Suprapubic skin (tissue), 4 donors: ENCODE data around the gene HTR3B. TPM values are rescaled to one million over a fixed set of nuclear protein-coding genes. Genes with fewer than 3 reads are reported as not detected.
A peak's percentile ranks its signal among the peaks of the same experiment; 100 is the strongest.

Experiments
- DNase-seq, 2 donors: peaks; one replicate each; pipeline ENCODE4 v3.0.0-alpha.2; 2019; ENCODE audit warnings: low spot score in 2 of 2
- H3K27ac ChIP-seq: fragments of 200-600 bp; sonication (generic); one replicate; pipeline ENCODE4 v1.5.1; 2019
- H3K27me3 ChIP-seq: fragments of 200-600 bp; sonication (generic); one replicate; pipeline ENCODE4 v1.5.1; 2019
- H3K36me3 ChIP-seq: fragments of 200-600 bp; sonication (generic); one replicate; pipeline ENCODE4 v1.5.1; 2019
- H3K4me1 ChIP-seq: fragments of 200-600 bp; sonication (generic); one replicate; pipeline ENCODE4 v1.5.1; 2019
- H3K4me3 ChIP-seq: fragments of 200-600 bp; sonication (generic); one replicate; pipeline ENCODE4 v1.5.1; 2019; ENCODE audit warnings: mild to moderate bottlenecking
- H3K9me3 ChIP-seq: fragments of 200-600 bp; sonication (generic); one replicate; pipeline ENCODE4 v1.5.1; 2019
- CTCF ChIP-seq, 2 donors: fragments of 200-600 bp in 1 of 2; fragments of 450-650 bp in 1 of 2; sonication (generic) in 1 of 2; IDR thresholded peaks; one replicate each; pipeline ENCODE4 v1.5.1; 2016 to 2019; ENCODE audit warnings: antibody characterized with exemption in 2 of 2, mild to moderate bottlenecking in 1 of 2, moderate library complexity in 1 of 2
- EP300 ChIP-seq: sonication (generic); formaldehyde crosslinking; IDR thresholded peaks from one replicate; pipeline ENCODE4 v1.6.1; 2017; ENCODE audit warnings: antibody characterized with exemption
- POLR2A ChIP-seq, 2 donors: fragments of 450-650 bp; IDR thresholded peaks; one replicate each; pipeline ENCODE4 v1.6.1; 2017; ENCODE audit warnings: antibody characterized with exemption in 2 of 2, mild to moderate bottlenecking in 2 of 2, moderate library complexity in 2 of 2
- POLR2AphosphoS5 ChIP-seq, 3 donors: sonication (generic); formaldehyde crosslinking; IDR thresholded peaks; one replicate each; pipeline ENCODE4 v1.6.1; 2017; ENCODE audit warnings: antibody characterized with exemption in 3 of 3
- WGBS: methylation state at CpG from one replicate; pipeline ENCODE4 v1.1.5; 2018; 5-methylcytosine and 5-hydroxymethylcytosine counted together
- total RNA-seq, 4 donors: library from RNA; depleted of rRNA; stranded (reverse); fragments of >200 nt; gene quantifications; one replicate each; pipeline ENCODE4 v1.1.0, GENCODE V29; 2016

Gene HTR3B
- total RNA-seq, 4 donors from 2014 or later: not detected

GRCh38 chr11:113885897-113886296 lies 18.7 kb upstream of the HTR3B start:
- TF ChIP-seq CTCF (IDR thresholded peaks at IDR 0.05): no peak
- no peaks in the 10 kb centered on the region for H3K36me3 ChIP-seq
- no peak for DNase-seq
- no peaks in the 10 kb centered on the region for H3K4me1 ChIP-seq
- H3K27ac ChIP-seq: no peak overlapping the region
- H3K9me3 ChIP-seq: no peaks in the 10 kb centered on the region
- no peak overlapping the region for H3K4me3 ChIP-seq
- no peaks in the 10 kb centered on the region for H3K27me3 ChIP-seq
- WGBS: 42% methylated on average over 6 of the region's 6 CpGs

GRCh38 chr11:113888848-113889247 lies 15.7 kb upstream of the HTR3B start:
- DNase-seq: no peak
- TF ChIP-seq POLR2AphosphoS5 (IDR thresholded peaks at IDR 0.05) (no peak), POLR2A (IDR thresholded peaks at IDR 0.05) (no peak), EP300 (no peak), CTCF (IDR thresholded peaks at IDR 0.05) (no peak)
- Histone ChIP-seq H3K9me3 (no peaks in the 10 kb centered on the region), H3K4me1 (no peaks in the 10 kb centered on the region), H3K27ac (no peak overlapping the region), H3K27me3 (no peaks in the 10 kb centered on the region), H3K36me3 (no peaks in the 10 kb centered on the region), H3K4me3 (no peak overlapping the region)

- Histone ChIP-seq H3K36me3 (no peaks in the 10 kb centered on the region), H3K27ac (no peak overlapping the region), H3K9me3 (no peaks in the 10 kb centered on the region), H3K27me3 (no peaks in the 10 kb centered on the region), H3K4me3 (no peak overlapping the region), H3K4me1 (no peaks in the 10 kb centered on the region)
- TF ChIP-seq EP300: no peak
- no peak for TF ChIP-seq CTCF (IDR thresholded peaks at IDR 0.05)
- no peak for TF ChIP-seq POLR2AphosphoS5 (IDR thresholded peaks at IDR 0.05)
- no peak for TF ChIP-seq POLR2A (IDR thresholded peaks at IDR 0.05)
- peak in 1 of 2 donors; percentile 7 for DNase-seq
- WGBS: 73% methylated on average over 9 of the region's 9 CpGs
Observed at GRCh38 chr11:113894421-113894996, 10.1 kb upstream of the HTR3B start.

GRCh38 chr11:113895367-113896155 lies 9.0 kb upstream of the HTR3B start:
- 70% methylated on average over 10 of the region's 10 CpGs for WGBS
- TF ChIP-seq POLR2AphosphoS5 (IDR thresholded peaks at IDR 0.05) (no peak), EP300 (no peak), CTCF (IDR thresholded peaks at IDR 0.05) (no peak), POLR2A (IDR thresholded peaks at IDR 0.05) (no peak)
- no peaks in the 10 kb centered on the region for H3K9me3 ChIP-seq
- no peaks in the 10 kb centered on the region for H3K27me3 ChIP-seq
- H3K4me1 ChIP-seq: no peaks in the 10 kb centered on the region
- no peak overlapping the region for H3K4me3 ChIP-seq
- peak in 1 of 2 donors; percentile 29 for DNase-seq
- H3K36me3 ChIP-seq: no peaks in the 10 kb centered on the region
- H3K27ac ChIP-seq: no peak overlapping the region

- Histone ChIP-seq H3K9me3 (no peaks in the 10 kb centered on the region), H3K36me3 (no peaks in the 10 kb centered on the region), H3K27me3 (no peaks in the 10 kb centered on the region), H3K27ac (no peak overlapping the region), H3K4me3 (no peak overlapping the region), H3K4me1 (no peaks in the 10 kb centered on the region)
- TF ChIP-seq CTCF (IDR thresholded peaks at IDR 0.05): peak; percentile 31 to 77
- no peak for TF ChIP-seq POLR2AphosphoS5 (IDR thresholded peaks at IDR 0.05)
- 23% methylated on average over 10 of the region's 10 CpGs for WGBS
- DNase-seq: peak in 1 of 2 donors; percentile 35
Observed at GRCh38 chr11:113896156-113896879, 8.3 kb upstream of the HTR3B start.
